ENCODE results near the gene EGFL7.

- TF ChIP-seq CTCF (tag by site-specific recombination; IDR thresholded peaks at IDR 0.05), result peak; percentile 74; the same call in 1 of the 2 replicates
- TF ChIP-seq ATF2 (tag by site-specific recombination; IDR thresholded peaks at IDR 0.05; ENCODE audit: low read depth), result no peak
- TF ChIP-seq MYNN (tag by site-specific recombination; IDR thresholded peaks at IDR 0.05; ENCODE audit: borderline replicate concordance), result no peak
- TF ChIP-seq ZNF426 (tag by site-specific recombination; IDR thresholded peaks at IDR 0.05), result no peak
- no peak for TF ChIP-seq ZNF121 (tag by site-specific recombination; IDR thresholded peaks at IDR 0.05)
- TF ChIP-seq ZBTB1 (tag by site-specific recombination; IDR thresholded peaks at IDR 0.05), result no peak
Observed at GRCh38 chr9:136629879-136630661, 32.6 kb upstream of the EGFL7 start.

Measured in HEK293 (cell line).